IMR-90 (cell line): ENCODE data around the gene KRTAP5-4.

ENCODE experiments used
- BHLHE40 ChIP-seq: fragments of 150-350 bp; IDR thresholded peaks from 2 replicates; pipeline ENCODE4 v1.6.1; 2016; ENCODE audit warnings: mild to moderate bottlenecking, low read depth, low read length
- CEBPB ChIP-seq: IDR thresholded peaks from 2 replicates; pipeline ENCODE4 v1.6.1; 2012; ENCODE audit warnings: low read depth, low read length, improper control_type of control experiment
- FOS ChIP-seq: fragments of 150-350 bp; IDR thresholded peaks from 2 replicates; pipeline ENCODE4 v1.6.1; 2016; ENCODE audit warnings: low read depth, low read length
- MAFK ChIP-seq: IDR thresholded peaks from 2 replicates; pipeline ENCODE4 v1.6.1; 2012; ENCODE audit warnings: low read depth, low read length, improper control_type of control experiment
- MAZ ChIP-seq: IDR thresholded peaks from 2 replicates; pipeline ENCODE4 v1.6.1; 2012; ENCODE audit warnings: low read depth, mild to moderate bottlenecking, low read length, improper control_type of control experiment, moderate library complexity, borderline replicate concordance
- POLR2A ChIP-seq: IDR thresholded peaks from 2 replicates; pipeline ENCODE4 v1.6.1; 2012; ENCODE audit warnings: mild to moderate bottlenecking, low read depth, low read length
- RCOR1 ChIP-seq: IDR thresholded peaks from 2 replicates; pipeline ENCODE4 v1.6.1; 2012; ENCODE audit warnings: mild to moderate bottlenecking, low read length, improper control_type of control experiment; ENCODE audit not compliant: insufficient replicate concordance
- RFX5 ChIP-seq: IDR thresholded peaks from 2 replicates; pipeline ENCODE4 v1.8.0; 2012; ENCODE audit warnings: low read depth, mild to moderate bottlenecking, low read length, moderate library complexity
- SMC3 ChIP-seq: fragments of 150-350 bp; IDR thresholded peaks from 2 replicates; pipeline ENCODE4 v1.6.1; 2016; ENCODE audit warnings: low read depth, mild to moderate bottlenecking, antibody characterized with exemption, low read length, moderate library complexity
- TF ChIP-seq, protein P1 (sequence below): conservative IDR thresholded peaks from 2 replicates; pipeline ENCODE4 v1.5.1; 2012; ENCODE audit warnings: mild to moderate bottlenecking, low read depth, low read length, improper control_type of control experiment

DNA sequence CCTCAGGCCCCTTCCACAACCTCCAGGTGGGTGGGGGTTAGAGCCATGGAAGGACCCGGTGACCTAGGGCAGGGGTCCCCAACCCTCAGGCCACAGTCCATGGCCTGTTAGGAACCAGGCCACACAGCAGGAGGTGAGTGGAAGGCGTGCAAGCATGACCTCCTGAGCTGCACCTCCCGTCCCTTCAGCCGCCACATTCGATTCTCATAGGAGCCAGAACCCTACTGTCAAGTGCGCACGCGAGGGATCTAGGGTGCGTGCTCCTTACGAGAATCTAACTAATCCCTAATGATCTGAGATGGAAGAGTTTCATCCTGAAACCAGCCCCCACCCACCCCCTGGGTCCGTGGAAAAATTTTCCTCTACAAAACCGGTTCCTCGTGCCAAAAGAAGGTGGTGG, 3.6 kb upstream of the KRTAP5-4 start:
- TF ChIP-seq RFX5 (no peak), BHLHE40 (no peak), MAZ (no peak), CEBPB (no peak), POLR2A (no peak), RCOR1 (no peak), SMC3 (no peak), FOS (no peak), MAFK (no peak)
- TF ChIP-seq, protein P1, sequence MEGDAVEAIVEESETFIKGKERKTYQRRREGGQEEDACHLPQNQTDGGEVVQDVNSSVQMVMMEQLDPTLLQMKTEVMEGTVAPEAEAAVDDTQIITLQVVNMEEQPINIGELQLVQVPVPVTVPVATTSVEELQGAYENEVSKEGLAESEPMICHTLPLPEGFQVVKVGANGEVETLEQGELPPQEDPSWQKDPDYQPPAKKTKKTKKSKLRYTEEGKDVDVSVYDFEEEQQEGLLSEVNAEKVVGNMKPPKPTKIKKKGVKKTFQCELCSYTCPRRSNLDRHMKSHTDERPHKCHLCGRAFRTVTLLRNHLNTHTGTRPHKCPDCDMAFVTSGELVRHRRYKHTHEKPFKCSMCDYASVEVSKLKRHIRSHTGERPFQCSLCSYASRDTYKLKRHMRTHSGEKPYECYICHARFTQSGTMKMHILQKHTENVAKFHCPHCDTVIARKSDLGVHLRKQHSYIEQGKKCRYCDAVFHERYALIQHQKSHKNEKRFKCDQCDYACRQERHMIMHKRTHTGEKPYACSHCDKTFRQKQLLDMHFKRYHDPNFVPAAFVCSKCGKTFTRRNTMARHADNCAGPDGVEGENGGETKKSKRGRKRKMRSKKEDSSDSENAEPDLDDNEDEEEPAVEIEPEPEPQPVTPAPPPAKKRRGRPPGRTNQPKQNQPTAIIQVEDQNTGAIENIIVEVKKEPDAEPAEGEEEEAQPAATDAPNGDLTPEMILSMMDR = no peak
